Measurements from ENCODE around the gene S100A1. TPM values are rescaled to one million over a fixed set of nuclear protein-coding genes. Genes with fewer than 3 reads are reported as not detected.

Gene S100A1
- total RNA-seq, 1 experiment from 2014 or later: not detected

DNA sequence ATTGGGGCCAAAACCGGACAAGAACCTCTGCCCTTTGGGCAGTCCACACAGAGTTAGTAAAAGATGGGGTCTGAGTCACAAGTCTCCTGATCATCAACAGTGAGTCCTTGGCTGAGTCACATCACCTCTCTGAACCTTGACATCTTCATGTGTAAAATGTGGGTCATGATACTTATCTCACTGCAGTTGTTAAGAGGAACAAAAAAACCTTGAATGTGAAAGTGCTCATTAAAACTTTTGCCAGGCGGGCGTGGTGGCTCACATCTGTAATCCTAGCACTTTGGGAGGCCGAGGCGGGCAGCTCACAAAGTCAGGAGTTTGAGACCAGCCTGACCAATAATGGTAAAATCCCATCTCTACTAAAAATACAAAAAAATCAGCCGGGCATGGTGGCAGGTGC lies 31.0 kb upstream of the S100A1 start:
- H3K4me2 ChIP-seq (ENCODE audit: insufficient read depth, insufficient read length, low read length): no peak overlapping the region
- no peak overlapping the region for H2BK5ac ChIP-seq (ENCODE audit: insufficient read length, low read length)
- H3T11ph ChIP-seq (ENCODE audit: low read length): no peak overlapping the region
- DNase-seq: no peak
- no peak overlapping the region for H3K18ac ChIP-seq (ENCODE audit: insufficient read length, low read depth, low read length)
- no peaks in the 10 kb centered on the region for H3K79me1 ChIP-seq (ENCODE audit: insufficient read depth, low read depth, low read length, poor library complexity, severe bottlenecking)
- H3K4me1 ChIP-seq (ENCODE audit: insufficient read depth, low read length): peaks cover 7% of the 10 kb centered on the region; the same call in 1 of the 2 replicates
- no peaks in the 10 kb centered on the region for H3K9me3 ChIP-seq (ENCODE audit: control insufficient read depth, low read depth, low read length)
- TF ChIP-seq, protein P1, sequence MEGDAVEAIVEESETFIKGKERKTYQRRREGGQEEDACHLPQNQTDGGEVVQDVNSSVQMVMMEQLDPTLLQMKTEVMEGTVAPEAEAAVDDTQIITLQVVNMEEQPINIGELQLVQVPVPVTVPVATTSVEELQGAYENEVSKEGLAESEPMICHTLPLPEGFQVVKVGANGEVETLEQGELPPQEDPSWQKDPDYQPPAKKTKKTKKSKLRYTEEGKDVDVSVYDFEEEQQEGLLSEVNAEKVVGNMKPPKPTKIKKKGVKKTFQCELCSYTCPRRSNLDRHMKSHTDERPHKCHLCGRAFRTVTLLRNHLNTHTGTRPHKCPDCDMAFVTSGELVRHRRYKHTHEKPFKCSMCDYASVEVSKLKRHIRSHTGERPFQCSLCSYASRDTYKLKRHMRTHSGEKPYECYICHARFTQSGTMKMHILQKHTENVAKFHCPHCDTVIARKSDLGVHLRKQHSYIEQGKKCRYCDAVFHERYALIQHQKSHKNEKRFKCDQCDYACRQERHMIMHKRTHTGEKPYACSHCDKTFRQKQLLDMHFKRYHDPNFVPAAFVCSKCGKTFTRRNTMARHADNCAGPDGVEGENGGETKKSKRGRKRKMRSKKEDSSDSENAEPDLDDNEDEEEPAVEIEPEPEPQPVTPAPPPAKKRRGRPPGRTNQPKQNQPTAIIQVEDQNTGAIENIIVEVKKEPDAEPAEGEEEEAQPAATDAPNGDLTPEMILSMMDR (conservative IDR thresholded peaks at IDR 0.05): no peak
- H2BK120ac ChIP-seq (ENCODE audit: low read depth, low read length, poor library complexity, severe bottlenecking): no peak overlapping the region
- no CpG with 5 or more reads among the region's 6 CpGs for WGBS (ENCODE audit: extremely low coverage, insufficient read length, low lambda C conversion rate)
- no peak overlapping the region for H3K4me3 Mint-ChIP-seq
- H3K9me3 Mint-ChIP-seq: no peaks in the 10 kb centered on the region
- no peak overlapping the region for H4K8ac ChIP-seq (replicated peaks; ENCODE audit: insufficient read length, low read depth, low read length)
- no peak overlapping the region for H3K4ac ChIP-seq (ENCODE audit: low read depth, low read length)
- H3K23ac ChIP-seq (ENCODE audit: insufficient read length, low read depth, low read length): no peak overlapping the region
- H3K9ac ChIP-seq (ENCODE audit: extremely low read depth, insufficient read length, low read length): no peak overlapping the region
- no peaks in the 10 kb centered on the region for H4K20me1 ChIP-seq (ENCODE audit: control insufficient read depth, insufficient read depth, insufficient read length)
- H2AFZ ChIP-seq (ENCODE audit: low read length): no peak overlapping the region
- H3K27me3 ChIP-seq (ENCODE audit: insufficient read depth, low read length): no peaks in the 10 kb centered on the region
- H4K5ac ChIP-seq (ENCODE audit: insufficient read length, low read depth, low read length): no peak overlapping the region
- no peak overlapping the region for H2BK20ac ChIP-seq (ENCODE audit: low read depth, low read length, poor library complexity, severe bottlenecking)
- H3K27ac ChIP-seq (ENCODE audit: insufficient read length, low read depth, low read length): no peak overlapping the region
- no peak overlapping the region for H4K91ac ChIP-seq (ENCODE audit: insufficient read length, low read depth, low read length)
- no peak overlapping the region for H2AK5ac ChIP-seq (ENCODE audit: insufficient read length, low read length)
- H3K79me2 ChIP-seq (ENCODE audit: insufficient read depth, low read length): no peaks in the 10 kb centered on the region
- H3K56ac ChIP-seq (ENCODE audit: insufficient read length, low read depth, low read length): no peak overlapping the region
- H3K27me3 Mint-ChIP-seq (ENCODE audit: low read depth): no peaks in the 10 kb centered on the region; the same call in none of the 2 replicates
- H3K27ac Mint-ChIP-seq: no peak overlapping the region
- H3K23me2 ChIP-seq (ENCODE audit: insufficient read length, low read depth, low read length, poor library complexity, severe bottlenecking): no peaks in the 10 kb centered on the region
- no peaks in the 10 kb centered on the region for H3K36me3 Mint-ChIP-seq (ENCODE audit: insufficient read depth in 1 of 3, low read depth in 3 of 3)
- H2BK12ac ChIP-seq (ENCODE audit: insufficient read length, low read depth, low read length): no peak overlapping the region
- H2BK15ac ChIP-seq (ENCODE audit: low read depth, low read length): no peak overlapping the region
- H3K4me1 Mint-ChIP-seq: peaks cover 19% of the 10 kb centered on the region in 2 experiments
- H3K14ac ChIP-seq (ENCODE audit: insufficient read depth, low read length): no peak overlapping the region

Measured in H9 (cell line).